Non-pigmented ciliary epithelial cell (primary cell): ENCODE results near the gene WDFY2.

ENCODE experiments used
- DNase-seq: peaks from one replicate; pipeline ENCODE4 v3.0.0-alpha.2; 2010; ENCODE audit warnings: low read depth

Gene WDFY2

DNA sequence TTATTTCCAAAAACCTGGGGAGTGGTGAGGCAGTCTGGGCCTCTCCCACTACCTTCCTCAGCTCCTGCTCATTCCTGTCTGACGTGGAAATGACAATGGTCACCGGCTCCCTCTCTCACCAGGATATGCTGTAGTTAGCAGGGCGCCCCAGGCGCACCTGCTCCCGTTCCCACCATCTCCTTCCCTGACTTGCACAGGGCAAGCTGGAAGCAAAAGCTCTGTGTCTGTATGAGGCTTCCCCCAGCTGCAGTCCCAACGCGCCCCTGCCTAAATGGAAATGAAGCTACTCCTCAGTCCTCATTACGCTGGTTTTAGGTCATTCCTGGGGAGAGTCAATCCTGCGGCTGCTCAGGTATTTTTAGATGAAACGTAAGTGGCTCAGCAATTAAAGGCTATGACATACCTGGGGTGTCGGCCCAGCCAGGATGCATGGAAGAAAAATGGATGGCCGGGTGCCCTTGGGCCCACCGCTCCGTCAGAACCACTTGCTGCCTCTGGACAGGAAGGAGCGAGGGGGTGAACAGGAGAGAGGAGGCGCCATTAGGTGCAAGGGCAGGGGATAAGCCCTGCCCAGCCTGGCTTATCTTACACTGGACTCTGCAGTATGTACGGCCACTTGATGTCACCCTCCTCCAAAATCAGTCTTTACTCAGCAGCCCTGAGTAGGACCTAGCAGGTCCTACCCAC is 187.3 kb downstream of the WDFY2 start:
- no peak for DNase-seq

DNA sequence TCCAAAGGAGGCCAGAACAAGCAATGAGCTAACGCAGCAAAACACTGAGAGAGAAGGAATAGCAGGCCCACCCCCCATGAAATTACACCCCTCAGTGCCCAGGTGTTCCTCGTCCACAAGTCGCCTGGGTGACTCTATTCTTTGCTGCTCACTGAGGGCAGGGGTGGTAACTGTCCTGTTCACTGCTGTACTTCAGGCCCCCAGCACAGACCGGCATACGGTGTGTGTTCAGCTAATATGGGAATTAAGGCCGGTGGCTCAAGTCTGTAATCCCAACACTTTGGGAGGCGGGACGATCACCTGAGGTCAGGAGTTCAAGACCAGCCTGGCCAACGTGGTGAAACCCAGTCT is 187.8 kb downstream of the WDFY2 start:
- DNase-seq, result no peak

DNA sequence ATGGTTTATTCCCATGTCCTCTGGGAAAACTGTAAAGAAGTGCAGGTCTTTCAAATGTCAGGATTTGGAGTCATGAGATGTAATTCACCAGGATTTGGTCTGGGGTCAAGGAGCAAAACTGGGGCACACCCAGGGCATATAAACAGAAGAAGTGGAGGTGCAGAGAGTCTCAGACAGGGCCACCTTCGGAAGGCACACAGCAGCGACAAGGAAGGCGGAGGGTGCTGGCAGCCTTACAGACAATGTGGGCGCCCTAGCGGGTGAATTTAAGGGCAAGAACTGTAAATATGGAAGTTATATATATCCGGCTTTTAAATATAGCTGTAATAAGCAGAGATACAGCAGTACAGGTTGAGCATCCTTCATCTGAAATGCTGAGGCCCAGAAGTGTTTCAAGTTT is 188.5 kb downstream of the WDFY2 start:
- no peak for DNase-seq

DNA sequence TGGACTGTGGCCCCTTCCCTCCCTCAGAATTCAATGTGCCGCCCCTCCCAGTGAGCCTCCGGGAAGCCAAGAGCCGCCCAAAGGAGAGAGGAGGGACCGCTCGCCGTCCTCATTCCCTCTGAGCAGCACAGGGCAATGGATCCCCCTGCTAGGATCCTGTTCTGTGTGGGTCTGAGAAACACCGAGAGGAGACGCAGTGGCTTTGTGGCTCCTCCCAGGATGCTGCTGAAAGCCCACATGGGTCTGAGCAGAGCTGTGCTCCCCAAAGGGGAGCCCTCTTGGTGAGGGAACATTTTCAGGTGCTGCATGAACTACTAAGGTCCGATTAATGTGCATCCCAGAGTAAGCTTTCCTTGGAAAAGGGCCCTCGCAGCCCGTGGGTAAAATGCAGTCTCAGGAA is 189.3 kb downstream of the WDFY2 start:
- DNase-seq, result no peak

DNA sequence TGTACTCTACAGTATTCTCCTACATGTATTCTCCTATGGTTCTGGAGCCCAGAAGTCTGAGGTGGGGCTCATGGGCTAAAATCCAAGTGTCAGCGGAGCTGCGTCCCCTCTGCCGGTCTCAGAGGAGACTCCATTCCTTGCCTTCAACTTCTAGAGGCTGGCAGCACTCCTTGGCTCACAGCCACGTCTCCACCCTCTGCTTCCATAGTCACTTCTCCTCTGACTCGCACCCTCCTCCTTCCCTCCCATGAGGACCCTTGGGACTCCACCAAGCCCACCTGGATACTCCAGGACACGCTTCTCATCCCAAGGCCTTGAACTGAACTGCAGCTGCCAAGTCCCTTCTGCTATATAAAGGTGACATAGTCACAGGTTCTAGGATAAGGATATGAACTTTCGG is 191.9 kb downstream of the WDFY2 start:
- DNase-seq, result no peak

DNA sequence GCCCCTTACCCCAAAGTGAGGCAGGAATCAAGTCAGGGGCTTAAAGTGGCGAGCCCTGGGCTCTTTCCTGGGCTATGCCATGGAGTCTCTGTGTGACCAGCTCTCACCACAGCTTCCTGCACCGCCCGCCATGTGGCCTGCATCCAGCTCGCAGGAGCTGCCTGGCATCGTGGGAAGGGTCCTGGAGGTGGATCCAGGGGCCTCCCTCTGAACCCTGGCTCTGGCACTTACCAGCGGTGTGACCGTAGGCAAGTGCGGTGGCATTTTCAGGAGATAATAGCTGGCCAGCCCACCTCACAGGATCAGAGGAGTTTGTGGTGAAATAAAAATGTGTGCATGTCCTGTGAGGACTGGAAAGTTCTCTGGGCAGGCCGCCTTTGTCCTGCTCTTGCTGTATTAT is 193.7 kb downstream of the WDFY2 start:
- DNase-seq, result no peak

DNA sequence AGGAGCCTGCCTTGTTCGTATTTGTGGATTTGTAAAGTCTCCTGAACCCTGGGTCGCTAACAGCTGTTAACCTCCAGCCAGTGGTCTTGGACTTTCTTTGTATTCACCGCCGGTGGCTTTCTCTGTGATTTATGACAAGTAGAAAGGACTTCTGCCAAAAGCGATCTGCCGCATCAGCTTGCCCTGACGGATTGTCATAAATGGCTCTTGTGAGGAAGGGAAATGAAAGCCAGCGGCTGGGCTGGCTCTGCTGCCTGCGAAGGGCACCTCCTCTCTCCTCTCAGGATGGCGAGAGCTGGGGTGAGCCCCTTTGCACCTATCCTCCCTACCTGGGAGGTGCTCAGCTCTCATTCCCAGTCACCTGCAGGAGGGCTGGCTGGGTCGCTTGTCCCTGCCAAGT is 194.1 kb downstream of the WDFY2 start:
- no peak for DNase-seq

DNA sequence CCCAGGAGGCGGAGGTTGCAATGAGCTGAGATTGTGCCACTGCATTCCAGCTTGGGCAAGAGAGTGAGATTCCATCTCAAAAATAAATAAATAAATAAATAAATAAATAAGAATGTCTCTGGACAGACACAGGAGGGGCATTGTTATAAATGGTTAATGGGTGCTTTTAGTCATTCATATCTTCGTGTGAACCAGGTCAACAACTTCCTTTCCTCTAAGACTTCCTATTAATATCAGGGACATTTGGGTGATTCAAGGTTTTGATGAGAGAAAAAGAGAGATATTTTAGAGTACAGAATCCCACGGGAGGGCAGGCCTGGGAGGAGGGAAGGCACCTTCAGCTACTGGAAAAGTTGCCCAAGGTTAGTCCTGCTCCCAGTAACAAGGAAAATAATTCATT is 195.8 kb downstream of the WDFY2 start:
- DNase-seq, result no peak

DNA sequence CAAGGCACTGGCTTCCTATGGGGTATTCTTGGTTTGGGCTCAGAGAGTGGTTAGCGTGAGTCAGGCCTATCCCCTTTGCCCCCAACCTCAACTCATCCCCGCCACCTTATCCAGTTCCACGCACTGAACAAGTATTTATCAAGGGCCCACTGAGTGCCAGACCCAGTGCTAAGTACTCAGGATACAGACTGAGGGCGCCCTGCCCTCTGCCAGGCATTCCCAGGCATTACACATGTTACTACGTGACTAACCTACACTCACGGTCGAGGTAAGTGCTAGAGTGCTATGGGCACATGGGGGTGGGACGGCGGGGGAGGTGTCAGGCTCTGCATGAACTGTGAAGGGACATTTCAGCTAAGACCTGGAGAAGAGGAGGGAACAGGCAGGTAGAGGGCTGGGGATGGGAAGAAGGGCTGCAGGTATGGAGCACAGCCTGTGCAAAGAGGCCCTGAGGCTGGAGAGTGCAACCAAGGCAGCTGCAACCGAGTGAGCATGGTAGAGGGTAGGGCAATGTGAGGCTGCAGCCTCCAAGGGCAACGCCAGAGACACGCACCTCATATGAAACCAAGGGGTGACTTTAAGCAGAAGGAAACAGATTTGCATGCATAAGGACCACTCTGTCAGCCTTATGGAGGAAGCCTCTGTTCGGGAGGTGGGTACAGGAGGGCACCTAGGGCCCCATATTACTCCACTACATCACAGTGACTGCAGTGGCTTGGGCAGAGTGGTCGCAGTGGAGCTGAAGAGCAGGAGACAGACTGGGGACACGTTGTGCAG is 197.2 kb downstream of the WDFY2 start:
- no peak for DNase-seq

DNA sequence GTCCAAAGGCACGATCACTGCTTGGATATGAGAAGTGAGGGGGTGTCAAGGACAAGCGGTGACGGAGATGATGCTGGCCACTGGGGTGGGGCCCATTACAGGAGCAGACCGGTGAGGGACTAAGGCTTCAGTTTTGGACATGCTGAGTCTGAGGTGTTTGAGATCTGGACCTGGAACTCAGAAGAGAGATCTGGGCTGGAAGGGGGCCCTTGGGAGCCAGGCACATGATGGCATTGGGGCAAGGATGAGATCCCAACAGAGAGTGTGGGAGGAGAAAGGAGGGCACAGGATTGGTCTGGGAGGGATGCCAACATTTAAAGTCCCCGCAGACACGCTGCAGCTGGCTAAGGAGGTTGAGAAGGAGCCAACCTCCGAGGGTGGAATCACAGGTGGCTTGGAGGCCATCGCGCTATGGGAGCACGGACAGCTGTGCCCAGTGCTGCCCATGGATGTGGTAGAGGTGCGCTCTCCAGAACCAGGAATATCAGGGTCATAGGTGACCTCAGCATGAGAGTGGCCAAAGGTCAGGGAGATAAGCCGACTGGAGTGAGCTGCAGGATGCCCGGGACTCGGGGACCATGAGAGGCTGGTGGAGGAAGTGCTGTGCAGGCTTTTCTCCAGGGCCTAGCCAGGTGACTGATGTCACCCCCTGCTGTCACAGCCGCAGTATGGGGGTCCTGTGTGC is 197.9 kb downstream of the WDFY2 start:
- no peak for DNase-seq

DNA sequence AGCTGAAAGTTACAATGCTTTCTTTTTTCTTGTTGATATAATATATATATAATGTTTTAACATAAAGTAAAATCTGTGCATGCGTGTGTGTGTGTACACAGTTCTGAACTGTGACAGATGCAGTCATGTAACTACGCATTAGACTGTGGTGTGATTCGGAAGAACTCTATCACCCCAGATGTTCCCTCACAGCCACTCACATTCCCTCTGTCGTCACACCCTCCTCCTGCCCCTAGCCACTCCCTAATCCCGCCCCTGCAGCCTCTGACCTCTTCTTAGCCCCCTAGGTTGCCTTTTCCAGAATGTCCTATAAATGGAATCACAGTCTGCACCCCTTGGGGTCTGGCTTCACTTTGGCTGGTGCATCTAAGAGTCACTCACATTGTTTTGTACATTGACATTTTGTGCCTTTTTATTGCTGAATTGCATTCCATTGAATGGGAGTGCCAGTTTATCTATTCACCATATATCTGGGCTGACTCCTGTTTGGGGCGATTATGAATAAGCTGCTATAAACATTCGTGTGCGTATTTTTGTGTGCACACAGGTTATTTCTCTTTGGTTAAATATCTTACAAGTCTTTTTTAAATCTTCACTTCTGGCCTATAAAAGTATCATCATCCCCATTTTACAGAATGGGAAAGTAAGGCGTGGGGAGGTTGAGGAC is 199.3 kb downstream of the WDFY2 start:
- DNase-seq, result no peak

DNA sequence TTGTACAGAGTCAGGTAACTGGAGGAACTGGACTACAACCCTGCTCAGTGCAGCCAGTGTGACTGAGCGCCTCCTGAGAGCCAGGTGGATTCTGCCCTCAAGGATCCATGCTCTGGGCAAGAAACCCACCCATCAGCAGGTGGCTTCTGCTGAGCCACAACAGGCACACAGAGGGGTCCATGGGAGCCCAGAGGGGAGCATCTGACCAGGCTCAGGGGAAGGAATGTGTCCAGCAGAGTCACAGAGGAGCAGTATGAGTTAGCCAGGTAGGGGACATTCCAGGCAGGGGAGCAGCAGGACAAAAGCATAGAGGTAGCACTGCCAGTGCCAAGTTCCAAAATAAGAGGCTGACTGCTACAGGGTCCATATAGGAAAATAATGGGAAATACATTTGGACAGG is 199.8 kb downstream of the WDFY2 start:
- DNase-seq, result no peak

DNA sequence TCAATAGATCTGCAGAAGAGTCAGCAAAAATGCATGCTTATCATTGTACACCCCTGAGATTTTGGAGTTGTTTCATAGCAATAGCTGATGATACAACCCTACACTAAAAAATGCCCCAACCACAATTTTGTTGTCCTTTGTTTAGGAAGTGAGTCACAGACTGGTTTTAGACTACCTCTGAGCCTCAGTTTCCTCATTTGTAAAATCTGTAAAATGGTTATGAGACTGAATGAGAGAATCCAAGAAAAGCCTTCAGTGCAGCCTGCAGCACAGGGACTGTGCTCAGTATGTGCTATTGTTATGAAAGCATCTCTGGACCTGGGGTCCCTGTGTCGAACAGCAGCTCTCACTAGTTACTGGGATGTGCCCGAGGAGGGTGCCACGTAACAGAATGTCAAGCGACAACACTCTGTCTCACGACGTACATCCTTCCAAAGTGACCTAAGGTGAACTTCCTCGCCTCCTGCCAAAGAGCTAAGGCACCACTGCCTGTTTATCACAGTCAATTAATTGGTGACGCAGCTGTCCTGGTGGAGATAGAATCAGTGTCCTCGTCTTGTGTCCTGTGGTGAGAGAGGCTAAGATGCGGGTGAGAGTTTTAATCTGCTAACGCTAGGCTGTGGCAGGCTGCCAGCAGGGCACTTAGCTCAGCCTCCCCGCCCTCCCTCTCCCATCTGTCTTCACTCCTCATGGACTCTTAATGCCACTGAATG is 201.6 kb downstream of the WDFY2 start:
- DNase-seq, result no peak

DNA sequence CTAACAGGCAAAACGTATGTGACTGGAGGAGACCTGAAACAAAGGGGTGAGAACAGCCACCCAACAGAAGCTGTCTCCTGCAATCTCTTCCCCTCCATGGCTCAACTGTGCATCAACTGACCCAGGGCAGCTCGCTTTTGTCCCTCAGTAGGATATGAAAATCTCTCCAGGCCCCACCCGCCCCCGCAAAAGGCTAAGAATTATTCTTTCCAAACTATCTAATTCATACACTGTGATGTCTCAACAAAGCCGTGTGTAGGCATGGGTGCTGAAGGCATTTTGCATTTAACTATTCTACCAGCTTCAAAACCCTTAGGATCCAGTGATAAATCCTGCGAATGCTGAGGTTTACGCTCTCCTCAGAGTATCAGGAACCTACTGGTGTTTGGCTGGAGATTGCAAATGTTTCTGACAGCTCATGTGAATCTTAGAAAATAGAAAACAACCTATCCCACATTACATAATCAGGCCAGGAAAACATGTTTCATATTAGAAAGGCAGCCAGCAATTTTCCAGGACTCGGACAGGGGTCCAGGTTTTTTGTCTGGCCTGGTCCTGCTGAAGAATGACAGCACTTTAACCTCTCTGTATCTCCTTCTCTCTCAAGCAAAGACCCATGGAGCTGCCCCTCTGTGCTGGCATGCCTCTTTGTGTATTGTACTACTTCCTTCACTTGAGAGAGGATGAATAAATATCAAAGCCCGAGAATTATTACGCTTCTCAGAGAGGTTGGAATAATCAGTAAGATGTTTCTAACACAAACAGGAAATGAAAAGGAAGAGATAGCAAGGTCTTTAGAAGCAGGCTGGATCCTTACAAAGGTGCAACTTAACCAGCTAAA is 202.4 kb downstream of the WDFY2 start:
- no peak for DNase-seq

DNA sequence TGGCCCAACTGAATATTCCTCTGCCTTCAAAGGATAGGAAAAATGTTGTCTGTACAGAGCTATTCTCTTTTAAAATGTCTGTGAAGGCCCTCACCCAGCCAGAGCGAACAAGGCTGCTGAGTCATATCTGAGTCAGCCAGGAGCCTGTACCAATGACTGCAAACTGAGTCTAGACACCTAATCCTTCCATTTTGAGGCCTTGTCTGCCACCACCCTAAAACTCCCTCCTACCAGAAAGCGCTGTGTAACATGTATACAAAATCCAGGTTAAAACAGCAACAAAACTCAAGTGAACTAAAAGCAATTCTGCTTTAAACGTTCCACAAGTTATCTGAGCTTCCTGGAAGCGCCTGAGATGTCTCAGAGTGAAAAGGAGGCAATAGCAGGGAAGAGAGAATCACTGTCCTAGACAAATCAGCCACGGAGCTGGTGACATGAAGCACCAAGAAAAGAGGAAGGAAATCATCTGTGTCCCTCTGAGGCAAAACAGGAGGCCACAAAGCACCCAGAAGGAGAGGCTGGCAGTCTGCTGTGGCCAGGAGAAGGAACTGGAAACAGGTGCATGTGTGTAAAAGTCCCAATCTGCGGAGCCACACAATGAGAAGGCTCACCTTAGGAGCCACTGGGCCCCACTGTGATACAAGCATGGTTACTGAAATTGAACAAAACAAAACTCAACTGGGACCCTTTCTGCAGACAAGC is 209.5 kb downstream of the WDFY2 start:
- DNase-seq, result peak; percentile 68

DNA sequence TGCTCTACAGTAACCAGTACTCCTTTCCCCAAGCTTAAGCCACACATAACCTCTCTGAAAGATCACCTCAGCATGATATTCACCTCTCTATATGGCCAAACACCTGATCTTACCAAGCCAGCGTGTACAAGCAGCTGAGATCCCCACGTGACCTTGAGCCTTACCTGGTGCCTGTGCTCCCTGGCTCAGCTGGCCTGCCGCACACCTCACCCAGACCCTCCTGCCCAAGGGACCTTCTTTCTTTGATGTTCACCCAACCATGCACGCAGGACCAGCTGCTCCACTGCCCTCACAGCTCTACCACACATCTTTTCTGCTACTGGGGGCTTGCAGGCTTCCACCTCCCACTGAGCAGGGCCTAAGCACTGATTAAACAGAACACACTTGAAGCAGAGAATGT is 210.7 kb downstream of the WDFY2 start:
- no peak for DNase-seq

DNA sequence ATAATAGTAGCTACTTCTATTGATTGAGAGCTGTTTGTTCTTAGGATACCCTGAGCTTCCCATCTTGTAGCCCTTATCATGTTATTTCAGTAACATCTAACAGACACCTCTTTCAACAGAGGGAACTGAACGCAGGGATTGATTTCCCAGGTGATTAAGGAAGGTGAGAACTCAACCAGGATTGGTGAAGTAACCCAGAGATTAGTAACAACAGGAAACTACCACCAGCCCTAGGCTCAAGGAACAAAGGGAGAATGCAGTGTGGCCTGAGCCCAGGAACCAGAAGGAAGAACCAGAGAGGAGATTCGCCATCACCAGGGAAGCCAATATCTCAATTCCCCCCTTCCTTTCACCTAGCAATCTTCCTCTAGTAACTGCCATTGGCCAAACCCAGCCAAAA is 211.2 kb downstream of the WDFY2 start:
- no peak for DNase-seq

DNA sequence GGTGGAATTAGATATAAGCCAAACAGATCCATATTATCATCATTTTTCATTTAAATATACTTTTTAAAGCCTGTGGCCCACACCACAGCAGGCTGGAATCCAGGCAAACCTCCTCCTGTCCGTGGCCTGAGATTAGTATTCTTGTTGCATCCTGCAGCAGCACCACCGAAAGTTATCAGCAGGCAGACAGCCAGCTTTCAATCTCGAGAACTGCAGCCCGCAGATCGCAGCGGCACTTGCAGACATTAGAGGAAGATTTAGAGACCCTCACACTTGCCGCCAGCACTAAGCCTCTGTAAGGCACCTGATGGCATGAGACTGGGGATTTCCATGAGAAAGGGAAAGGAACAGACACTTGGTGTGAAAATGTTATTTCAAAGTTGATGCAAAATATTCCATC is 212.3 kb downstream of the WDFY2 start:
- DNase-seq, result no peak

DNA sequence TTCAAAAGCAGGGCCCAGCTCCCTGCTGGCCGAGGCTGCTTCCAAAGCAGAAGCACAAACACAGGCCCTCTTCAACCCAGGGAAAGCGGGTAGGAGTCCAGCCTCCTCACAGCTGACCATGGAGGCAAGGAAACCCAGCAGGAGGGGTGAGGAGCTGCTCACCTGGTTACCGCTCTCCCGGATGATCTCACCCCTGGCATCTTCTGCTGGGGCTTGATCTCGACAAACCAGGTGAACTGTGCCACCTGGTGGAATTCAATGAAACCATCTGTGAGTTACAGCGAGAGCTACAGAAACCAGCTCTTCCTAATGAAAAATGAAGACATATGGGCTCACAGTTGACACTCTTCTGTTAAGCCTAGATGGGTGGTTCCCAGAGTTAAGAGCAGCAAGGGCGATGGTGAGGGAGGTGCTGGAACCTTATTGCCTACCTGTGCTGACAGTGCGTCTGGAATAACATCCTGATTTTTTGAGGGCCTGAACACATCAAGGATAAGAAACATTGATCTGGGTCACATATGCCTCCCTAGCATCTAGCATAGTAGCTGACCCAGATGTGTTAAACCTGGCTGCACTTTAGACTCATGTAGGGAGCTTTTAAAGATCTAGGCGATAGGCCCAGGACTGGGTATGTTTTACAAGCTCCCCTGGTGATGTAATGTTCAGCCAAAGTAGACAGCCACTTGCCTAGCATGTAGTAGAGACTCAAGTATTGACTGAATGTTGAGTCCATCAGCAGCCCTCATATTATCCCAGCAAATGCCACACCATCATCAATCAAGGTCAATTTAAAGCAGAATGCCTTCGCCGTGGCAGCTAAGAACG is 213.6 kb downstream of the WDFY2 start:
- no peak for DNase-seq

DNA sequence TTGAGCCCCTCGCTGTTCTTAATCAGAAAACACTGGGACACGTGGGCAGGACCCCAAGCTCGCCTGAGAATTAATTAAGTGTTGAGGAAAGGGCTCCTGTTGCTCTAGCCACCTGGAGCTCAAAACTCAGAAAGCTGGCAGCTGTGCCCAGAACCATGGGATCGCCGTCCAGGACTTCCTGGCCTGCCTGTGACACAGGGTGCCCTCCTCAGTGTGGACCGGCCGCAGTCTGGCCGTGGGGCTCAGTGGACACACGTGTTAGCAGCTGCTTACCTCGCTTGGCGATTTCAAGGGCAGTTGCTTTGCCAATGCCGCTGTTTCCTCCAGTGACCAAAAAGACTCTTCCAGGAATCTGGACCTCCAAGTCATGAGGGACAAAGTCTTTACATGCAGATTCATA is 215.0 kb downstream of the WDFY2 start:
- DNase-seq, result no peak
